ENCODE results near the gene EXOC3L4.

The EXOC3L4 gene

GRCh38 chr14:103128631-103129300, 34.2 kb downstream of the EXOC3L4 start:
- FAIRE-seq (no peak), DNase-seq (ENCODE audit: extremely low spot score, insufficient read length, low read depth) (no peak)

GRCh38 chr14:103129301-103130016, 34.9 kb downstream of the EXOC3L4 start:
- no peak for FAIRE-seq
- DNase-seq (ENCODE audit: extremely low spot score, insufficient read length, low read depth): no peak

GRCh38 chr14:103130017-103130764, 35.7 kb downstream of the EXOC3L4 start:
- DNase-seq (ENCODE audit: extremely low spot score, insufficient read length, low read depth): no peak
- FAIRE-seq: no peak

- DNase-seq (ENCODE audit: extremely low spot score, insufficient read length, low read depth) (no peak), FAIRE-seq (no peak)
Observed at GRCh38 chr14:103130965-103131364, 36.4 kb downstream of the EXOC3L4 start.

GRCh38 chr14:103131580-103131979, 37.1 kb downstream of the EXOC3L4 start:
- FAIRE-seq: no peak
- DNase-seq (ENCODE audit: extremely low spot score, insufficient read length, low read depth): no peak

- FAIRE-seq (no peak), DNase-seq (ENCODE audit: extremely low spot score, insufficient read length, low read depth) (no peak)
Observed at GRCh38 chr14:103132381-103133209, 38.1 kb downstream of the EXOC3L4 start.

- FAIRE-seq (no peak), DNase-seq (ENCODE audit: extremely low spot score, insufficient read length, low read depth) (no peak)
Observed at GRCh38 chr14:103133210-103134140, 39.0 kb downstream of the EXOC3L4 start.

GRCh38 chr14:103134405-103134804, 39.9 kb downstream of the EXOC3L4 start:
- DNase-seq (ENCODE audit: extremely low spot score, insufficient read length, low read depth) (no peak), FAIRE-seq (no peak)

GRCh38 chr14:103134919-103135318, 40.4 kb downstream of the EXOC3L4 start:
- FAIRE-seq (no peak), DNase-seq (ENCODE audit: extremely low spot score, insufficient read length, low read depth) (no peak)

- FAIRE-seq: no peak
- DNase-seq (ENCODE audit: extremely low spot score, insufficient read length, low read depth): no peak
Observed at GRCh38 chr14:103135333-103136260, 41.1 kb downstream of the EXOC3L4 start.

GRCh38 chr14:103136388-103137271, 42.1 kb downstream of the EXOC3L4 start:
- no peak for DNase-seq (ENCODE audit: extremely low spot score, insufficient read length, low read depth)
- no peak for FAIRE-seq

- DNase-seq (ENCODE audit: extremely low spot score, insufficient read length, low read depth) (no peak), FAIRE-seq (no peak)
Observed at GRCh38 chr14:103137689-103138300, 43.3 kb downstream of the EXOC3L4 start.

- DNase-seq (ENCODE audit: extremely low spot score, insufficient read length, low read depth): no peak
- no peak for FAIRE-seq
Observed at GRCh38 chr14:103138301-103139131, 44.0 kb downstream of the EXOC3L4 start.

- DNase-seq (ENCODE audit: extremely low spot score, insufficient read length, low read depth): no peak
Observed at GRCh38 chr14:103139132-103140025, 44.9 kb downstream of the EXOC3L4 start.

More at GRCh38 chr14:103139132-103140025, 44.9 kb downstream of the EXOC3L4 start:
- no peak for FAIRE-seq

Data from GM18507 (cell line).